GM12892 (cell line): ENCODE measurements around the gene TENT5C.

Experiments
- POLR2A ChIP-seq: IDR thresholded peaks from 2 replicates; pipeline ENCODE4 v1.6.1; 2011; ENCODE audit warnings: low read depth, low read length, control low read depth
- POLR2AphosphoS5 ChIP-seq: IDR thresholded peaks from 2 replicates; pipeline ENCODE4 v1.6.1; 2011; ENCODE audit warnings: low read depth, low read length, control low read depth

GRCh38 chr1:117656202-117656641, 50.4 kb downstream of the TENT5C start:
- no peak for TF ChIP-seq POLR2A
- no peak for TF ChIP-seq POLR2AphosphoS5
